ENCODE results near the gene RPS6KB1. TPM values are rescaled to one million over a fixed set of nuclear protein-coding genes. Genes with fewer than 3 reads are reported as not detected.
"Not testable (repeated sequence)": the region's sequence is repeated elsewhere in the genome, so short reads cannot be mapped to it uniquely, and the experiment has no call there.

The RPS6KB1 gene
- polyA plus RNA-seq, 3 donors from 2014 or later, result 10.4 to 24.7 (median 14.5) TPM

DNA sequence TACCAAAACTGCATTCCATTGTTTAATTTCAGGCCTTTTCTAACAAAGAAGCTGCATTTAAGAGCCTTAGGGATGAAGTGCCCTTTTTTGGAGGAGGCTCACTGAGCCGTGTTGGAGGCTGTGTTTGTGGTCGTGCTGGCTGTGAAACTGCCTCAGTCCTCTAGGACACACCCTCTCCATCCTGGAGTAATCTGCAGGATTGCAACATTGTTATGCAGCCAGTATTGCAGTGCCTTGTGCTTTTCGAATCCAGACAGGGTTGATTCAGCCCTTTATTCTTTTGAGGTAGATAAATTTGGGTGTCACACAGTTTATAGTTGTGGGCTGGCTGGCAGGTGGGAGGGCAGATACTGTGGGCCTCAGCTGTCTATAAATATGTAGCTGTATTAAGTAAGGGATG lies 37.8 kb downstream of the RPS6KB1 start:
- peaks cover 11 to 56% (median 31%) of the 10 kb centered on the region in 3 donors for H3K36me3 Mint-ChIP-seq
- H3K4me1 Mint-ChIP-seq; H3K27me3 Mint-ChIP-seq (ENCODE audit: low read depth in 3 of 3); H3K27ac Mint-ChIP-seq; H3K4me3 Mint-ChIP-seq; H3K9me3 Mint-ChIP-seq; DNase-seq: not testable (repeated sequence)

DNA sequence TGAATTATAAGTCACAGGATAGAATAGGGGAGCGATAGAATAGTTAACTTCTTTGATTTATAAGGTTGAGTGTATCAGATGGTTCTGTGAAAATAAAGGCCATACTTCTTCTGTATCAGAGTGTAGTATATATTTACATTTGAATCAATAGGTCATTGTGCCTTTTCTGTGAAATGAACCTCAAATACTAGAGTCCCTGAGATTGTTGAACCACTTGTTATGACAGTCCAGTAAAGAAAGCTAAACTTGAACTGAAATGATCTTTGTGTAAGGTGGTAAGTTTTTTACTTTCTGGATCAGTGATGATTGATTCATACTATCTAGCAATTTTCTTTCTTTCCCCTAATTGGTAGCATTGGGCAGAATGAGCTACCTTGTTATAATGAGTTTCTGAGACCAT lies 40.4 kb downstream of the RPS6KB1 start:
- DNase-seq; H3K9me3 Mint-ChIP-seq; H3K4me3 Mint-ChIP-seq; H3K4me1 Mint-ChIP-seq; H3K27me3 Mint-ChIP-seq (ENCODE audit: low read depth in 3 of 3): not testable (repeated sequence)
- Mint-ChIP-seq H3K27ac (peak overlapping the region in 1 of 6 donors; percentile 1), H3K36me3 (peaks cover 19 to 57% (median 46%) of the 10 kb centered on the region in 3 donors)

DNA sequence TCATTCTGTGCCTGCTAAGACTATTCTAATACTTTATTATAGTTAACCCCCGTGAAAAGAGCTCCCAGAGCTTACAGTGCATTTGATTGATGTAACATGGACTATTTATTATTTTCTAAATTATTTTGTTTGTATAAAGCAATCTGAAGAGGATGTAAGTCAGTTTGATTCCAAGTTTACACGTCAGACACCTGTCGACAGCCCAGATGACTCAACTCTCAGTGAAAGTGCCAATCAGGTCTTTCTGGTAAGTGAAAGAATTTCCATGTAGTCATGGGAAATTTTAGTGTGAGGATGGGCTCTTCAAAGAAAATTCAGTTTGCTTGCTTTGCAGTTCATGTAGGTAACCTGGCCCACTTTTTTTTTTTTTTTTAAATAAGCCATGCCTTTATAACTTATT lies 47.8 kb downstream of the RPS6KB1 start:
- not testable (repeated sequence) for DNase-seq, H3K9me3 Mint-ChIP-seq

DNA sequence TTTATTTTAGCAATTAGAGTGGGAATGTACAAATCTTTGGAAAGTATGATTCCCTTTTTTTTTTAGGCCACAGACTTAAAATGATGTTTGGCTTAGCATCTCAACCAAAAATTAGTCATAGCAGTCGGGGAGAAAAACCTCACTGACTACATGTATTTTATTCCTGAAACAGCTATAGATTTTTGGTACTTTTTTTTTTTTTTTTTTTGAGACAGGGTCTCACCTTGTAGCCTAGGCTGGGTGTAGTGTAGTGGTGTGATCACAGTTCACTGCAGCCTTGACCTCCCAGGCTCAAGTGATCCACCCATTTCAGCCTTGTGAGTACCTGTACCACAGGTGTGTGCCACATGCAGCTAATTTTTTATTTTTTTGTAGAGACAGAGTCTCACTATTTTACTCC lies 48.2 kb downstream of the RPS6KB1 start:
- peaks cover 0 to 2% (median 0%) of the 10 kb centered on the region in 3 donors for H3K27me3 Mint-ChIP-seq (ENCODE audit: low read depth in 3 of 3)
- H3K4me1 Mint-ChIP-seq, result no peaks in the 10 kb centered on the region
- H3K36me3 Mint-ChIP-seq, result peaks cover 21 to 37% (median 30%) of the 10 kb centered on the region in 3 donors
- H3K9me3 Mint-ChIP-seq, result no peaks in the 10 kb centered on the region
- no peak overlapping the region for H3K27ac Mint-ChIP-seq
- no peak for DNase-seq
- no peak overlapping the region for H3K4me3 Mint-ChIP-seq

More for the DNA sequence above, 47.8 kb downstream of the RPS6KB1 start:
- Mint-ChIP-seq H3K27ac (peak overlapping the region in 1 of 6 donors; percentile 35), H3K36me3 (peaks cover 17 to 37% (median 28%) of the 10 kb centered on the region in 3 donors)
- not testable (repeated sequence) for H3K27me3 Mint-ChIP-seq (ENCODE audit: low read depth in 3 of 3); H3K4me3 Mint-ChIP-seq; H3K4me1 Mint-ChIP-seq

DNA sequence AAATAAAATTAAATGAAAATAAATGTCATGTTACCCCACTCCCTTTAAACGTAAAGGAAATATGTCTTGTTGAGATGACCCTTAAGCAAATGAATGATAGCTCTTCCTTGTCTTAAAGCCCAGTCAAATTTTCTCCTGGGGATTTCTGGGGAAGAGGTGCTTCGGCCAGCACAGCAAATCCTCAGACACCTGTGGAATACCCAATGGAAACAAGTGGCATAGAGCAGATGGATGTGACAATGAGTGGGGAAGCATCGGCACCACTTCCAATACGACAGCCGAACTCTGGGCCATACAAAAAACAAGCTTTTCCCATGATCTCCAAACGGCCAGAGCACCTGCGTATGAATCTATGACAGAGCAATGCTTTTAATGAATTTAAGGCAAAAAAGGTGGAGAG lies 53.5 kb downstream of the RPS6KB1 start:
- not testable (repeated sequence) for H3K27me3 Mint-ChIP-seq (ENCODE audit: low read depth in 3 of 3); DNase-seq; H3K4me3 Mint-ChIP-seq; H3K9me3 Mint-ChIP-seq; H3K27ac Mint-ChIP-seq; H3K4me1 Mint-ChIP-seq
- H3K36me3 Mint-ChIP-seq, result peaks cover 17 to 43% (median 21%) of the 10 kb centered on the region in 3 donors

DNA sequence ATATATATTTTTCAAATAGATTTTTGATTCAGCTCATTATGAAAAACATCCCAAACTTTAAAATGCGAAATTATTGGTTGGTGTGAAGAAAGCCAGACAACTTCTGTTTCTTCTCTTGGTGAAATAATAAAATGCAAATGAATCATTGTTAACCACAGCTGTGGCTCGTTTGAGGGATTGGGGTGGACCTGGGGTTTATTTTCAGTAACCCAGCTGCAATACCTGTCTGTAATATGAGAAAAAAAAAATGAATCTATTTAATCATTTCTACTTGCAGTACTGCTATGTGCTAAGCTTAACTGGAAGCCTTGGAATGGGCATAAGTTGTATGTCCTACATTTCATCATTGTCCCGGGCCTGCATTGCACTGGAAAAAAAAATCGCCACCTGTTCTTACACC lies 54.4 kb downstream of the RPS6KB1 start:
- not testable (repeated sequence) for H3K4me3 Mint-ChIP-seq; H3K4me1 Mint-ChIP-seq; H3K9me3 Mint-ChIP-seq; H3K27ac Mint-ChIP-seq; DNase-seq; H3K27me3 Mint-ChIP-seq (ENCODE audit: low read depth in 3 of 3)
- peaks cover 14 to 46% (median 21%) of the 10 kb centered on the region in 3 donors for H3K36me3 Mint-ChIP-seq

DNA sequence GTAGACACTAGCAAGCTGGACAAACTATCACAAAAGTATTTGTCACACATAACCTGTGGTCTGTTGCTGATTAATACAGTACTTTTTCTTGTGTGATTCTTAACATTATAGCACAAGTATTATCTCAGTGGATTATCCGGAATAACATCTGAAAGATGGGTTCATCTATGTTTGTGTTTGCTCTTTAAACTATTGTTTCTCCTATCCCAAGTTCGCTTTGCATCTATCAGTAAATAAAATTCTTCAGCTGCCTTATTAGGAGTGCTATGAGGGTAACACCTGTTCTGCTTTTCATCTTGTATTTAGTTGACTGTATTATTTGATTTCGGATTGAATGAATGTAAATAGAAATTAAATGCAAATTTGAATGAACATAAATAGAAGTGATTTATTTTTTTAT lies 57.1 kb downstream of the RPS6KB1 start:
- Mint-ChIP-seq H3K27ac (no peak overlapping the region), H3K36me3 (peaks cover 12 to 44% (median 15%) of the 10 kb centered on the region in 3 donors), H3K9me3 (no peaks in the 10 kb centered on the region), H3K4me1 (peaks cover 0 to 5% of the 10 kb centered on the region in 2 donors), H3K27me3 (ENCODE audit: low read depth in 3 of 3) (no peaks in the 10 kb centered on the region), H3K4me3 (no peak overlapping the region)
- no peak for DNase-seq

DNA sequence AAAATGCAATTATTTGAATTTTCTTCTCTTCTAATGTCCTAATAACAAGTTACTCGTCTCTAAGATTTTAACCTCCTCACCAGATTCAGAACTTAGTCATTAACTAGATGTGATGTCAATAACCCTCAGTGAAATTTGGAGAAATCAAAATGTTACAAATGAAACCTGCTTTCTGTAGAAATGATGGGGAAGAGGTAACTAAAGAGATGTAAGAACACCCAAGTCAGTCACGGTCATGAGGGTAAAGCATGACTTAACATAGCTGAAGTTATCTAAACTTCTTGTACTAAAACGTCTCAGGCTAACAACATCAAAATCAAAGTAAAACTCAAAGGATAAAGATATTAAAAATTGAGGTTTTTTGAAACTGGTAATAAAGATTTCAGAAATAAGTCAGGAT lies 61.9 kb downstream of the RPS6KB1 start:
- H3K27ac Mint-ChIP-seq, result no peak overlapping the region
- H3K4me3 Mint-ChIP-seq, result no peak overlapping the region
- peaks cover 6 to 14% of the 10 kb centered on the region in 2 donors for H3K4me1 Mint-ChIP-seq
- H3K9me3 Mint-ChIP-seq, result no peaks in the 10 kb centered on the region
- no peaks in the 10 kb centered on the region for H3K27me3 Mint-ChIP-seq (ENCODE audit: low read depth in 3 of 3)
- peaks cover 0 to 47% (median 9%) of the 10 kb centered on the region in 3 donors for H3K36me3 Mint-ChIP-seq
- no peak for DNase-seq

DNA sequence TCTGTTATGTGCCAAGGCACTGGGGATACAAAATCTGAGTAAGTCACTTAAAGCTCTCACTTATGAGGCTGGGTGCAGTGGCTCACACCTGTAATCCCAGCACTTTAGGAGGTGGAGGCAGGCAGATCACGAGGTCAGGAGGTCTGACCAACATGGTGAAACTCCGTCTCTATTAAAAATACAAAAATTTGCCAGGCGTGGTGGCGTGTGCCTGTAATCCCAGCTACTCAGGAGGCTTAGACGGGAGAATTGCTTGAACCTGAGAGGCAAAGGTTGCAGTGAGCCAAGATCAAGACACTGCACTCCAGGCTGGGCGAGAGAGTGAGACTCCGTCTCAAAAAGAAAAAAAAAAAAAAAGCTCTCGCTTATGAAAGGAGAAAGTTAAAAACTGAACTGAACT lies 66.7 kb downstream of the RPS6KB1 start:
- Mint-ChIP-seq H3K36me3 (peaks cover 0 to 30% (median 9%) of the 10 kb centered on the region in 3 donors), H3K4me1 (peaks cover 24 to 38% of the 10 kb centered on the region in 2 donors)
- H3K9me3 Mint-ChIP-seq; DNase-seq; H3K27me3 Mint-ChIP-seq (ENCODE audit: low read depth in 3 of 3); H3K4me3 Mint-ChIP-seq; H3K27ac Mint-ChIP-seq: not testable (repeated sequence)

DNA sequence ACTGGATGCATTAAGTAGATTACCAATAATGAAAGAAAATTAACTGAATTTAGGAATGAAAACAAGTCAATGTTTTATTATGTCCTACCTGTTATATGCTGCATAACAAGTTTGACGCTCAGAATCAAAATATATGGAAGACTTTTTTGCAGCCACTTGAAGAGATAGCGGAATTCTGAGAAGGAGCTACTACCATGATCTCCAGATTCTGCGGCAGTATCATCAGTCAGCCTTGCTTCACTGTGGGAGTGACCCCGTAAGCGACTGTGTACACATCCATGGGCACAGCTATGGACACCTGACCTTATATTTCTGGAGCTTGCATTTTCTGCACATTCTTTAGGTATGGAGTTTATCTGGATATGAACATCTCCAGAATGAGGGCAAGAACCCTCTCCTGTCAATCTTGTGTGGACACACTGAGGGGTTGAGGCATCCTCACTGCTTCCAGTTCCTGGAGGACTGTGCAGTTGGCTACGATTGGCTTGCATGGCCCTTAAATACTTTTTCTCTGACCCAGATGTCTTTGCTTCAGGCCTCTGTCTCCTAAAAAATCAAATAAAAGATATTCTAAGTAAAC lies 69.9 kb downstream of the RPS6KB1 start:
- Mint-ChIP-seq H3K27me3 (ENCODE audit: low read depth in 3 of 3) (peaks cover 4 to 12% (median 11%) of the 10 kb centered on the region in 3 donors), H3K27ac (peak overlapping the region; percentile 64 to 100 (median 97)), H3K4me1 (peaks cover 31 to 45% of the 10 kb centered on the region in 2 donors), H3K9me3 (no peaks in the 10 kb centered on the region), H3K4me3 (peak overlapping the region; percentile 87 to 98 (median 90)), H3K36me3 (peaks cover 0 to 9% (median 8%) of the 10 kb centered on the region in 3 donors)
- DNase-seq, result no peak

DNA sequence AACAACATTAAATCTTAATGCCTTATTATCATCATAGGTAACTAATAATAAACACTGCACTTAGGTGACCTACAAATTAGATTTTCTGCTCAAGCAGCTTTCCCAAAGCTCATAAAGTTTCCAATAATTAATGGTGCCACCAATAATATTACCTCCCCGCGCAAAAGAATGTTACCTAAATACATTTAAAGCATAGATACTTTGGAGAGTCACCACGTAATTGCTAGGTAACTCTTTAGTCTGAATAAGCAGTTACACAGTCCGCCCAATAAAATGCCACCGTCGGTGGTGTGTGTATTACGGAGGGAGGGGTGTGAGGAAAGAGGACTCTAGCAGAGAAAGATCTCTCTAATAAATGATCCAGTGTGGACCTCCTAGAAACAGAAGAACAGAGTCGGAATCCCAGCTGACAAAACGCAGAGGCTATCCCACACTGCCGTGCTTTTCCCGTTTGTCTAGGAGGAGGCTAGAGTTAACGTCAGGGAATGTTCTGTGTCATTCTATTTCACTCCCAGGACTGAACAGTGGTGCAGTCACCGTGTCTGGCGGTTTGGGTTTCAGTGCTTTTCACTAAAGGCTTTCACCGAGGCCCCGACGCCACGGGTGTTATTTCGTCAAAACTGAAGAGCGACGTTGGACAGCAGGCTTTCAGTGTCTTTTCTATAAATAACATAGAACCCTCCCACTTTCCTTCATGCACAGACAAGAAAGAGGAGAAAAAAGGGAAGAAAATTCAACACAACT lies 71.0 kb downstream of the RPS6KB1 start:
- no peaks in the 10 kb centered on the region for H3K9me3 Mint-ChIP-seq
- H3K4me3 Mint-ChIP-seq, result peak overlapping the region; percentile 87 to 98 (median 90)
- H3K36me3 Mint-ChIP-seq, result peaks cover 0 to 7% (median 4%) of the 10 kb centered on the region in 3 donors
- H3K27me3 Mint-ChIP-seq (ENCODE audit: low read depth in 3 of 3), result peaks cover 4 to 12% (median 11%) of the 10 kb centered on the region in 3 donors
- DNase-seq, result no peak
- H3K4me1 Mint-ChIP-seq, result peaks cover 29 to 40% of the 10 kb centered on the region in 2 donors
- H3K27ac Mint-ChIP-seq, result peak overlapping the region; percentile 93 to 100 (median 98)

DNA sequence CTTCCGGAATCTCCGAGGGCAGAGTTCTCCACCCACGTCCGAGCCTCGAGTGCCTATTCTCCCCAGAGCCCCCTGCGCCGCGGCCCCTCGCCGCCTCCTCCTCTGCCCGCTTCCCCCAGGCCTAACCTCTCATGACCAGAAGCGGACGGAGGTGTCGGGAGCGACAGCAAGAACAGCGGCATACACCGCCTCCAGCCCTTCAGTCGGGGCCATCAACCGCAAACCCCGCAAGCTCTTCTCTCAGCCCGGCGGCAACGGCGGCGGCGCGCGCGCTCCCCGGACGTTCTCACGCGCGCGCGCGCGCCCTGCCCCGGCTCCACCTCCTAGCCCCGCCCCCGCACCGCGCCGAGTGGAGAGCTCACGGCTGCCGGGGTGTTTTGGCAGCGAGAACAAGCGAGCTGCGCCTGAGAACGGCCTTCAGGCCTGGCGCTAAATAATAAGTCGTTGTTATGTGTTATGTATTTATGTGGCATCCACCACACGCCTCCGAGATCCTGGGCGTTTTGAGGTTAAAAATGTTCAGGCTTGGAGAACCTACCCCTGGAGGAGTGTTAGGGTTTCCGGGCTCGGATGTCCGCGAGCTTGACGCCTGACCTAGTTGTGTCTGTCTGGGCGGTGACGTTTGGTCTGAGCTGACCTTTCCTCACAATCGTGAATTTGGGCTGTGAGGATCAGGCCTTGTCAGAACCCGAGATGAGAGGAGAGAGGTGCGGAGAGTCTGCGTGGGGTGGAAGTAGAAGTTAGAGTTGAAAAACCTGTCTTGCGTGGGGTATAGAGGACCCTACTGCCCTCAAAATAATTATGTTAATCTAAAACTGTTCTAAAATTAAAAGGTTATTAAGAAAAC lies 71.8 kb downstream of the RPS6KB1 start, which contains the start of gene RNFT1:
Gene RNFT1 (minus strand): TSS at position 259 of the 847 bp plus-strand sequence. CDS start 77 bp downstream, at position 182.
- H3K4me3 Mint-ChIP-seq, result peak within 1 kb of the TSS; percentile 87 to 98 (median 90)
- peaks cover 0 to 3% (median 0%) of the 10 kb centered on the region in 3 donors for H3K36me3 Mint-ChIP-seq
- H3K9me3 Mint-ChIP-seq, result no peaks in the 10 kb centered on the region
- H3K27ac Mint-ChIP-seq, result peak within 1 kb of the TSS; percentile 93 to 100 (median 99)
- H3K4me1 Mint-ChIP-seq, result peaks cover 25 to 32% of the 10 kb centered on the region in 2 donors
- DNase-seq, result peak; percentile 84 to 89 (median 88)
- H3K27me3 Mint-ChIP-seq (ENCODE audit: low read depth in 3 of 3), result peaks cover 6 to 12% (median 11%) of the 10 kb centered on the region in 3 donors

DNA sequence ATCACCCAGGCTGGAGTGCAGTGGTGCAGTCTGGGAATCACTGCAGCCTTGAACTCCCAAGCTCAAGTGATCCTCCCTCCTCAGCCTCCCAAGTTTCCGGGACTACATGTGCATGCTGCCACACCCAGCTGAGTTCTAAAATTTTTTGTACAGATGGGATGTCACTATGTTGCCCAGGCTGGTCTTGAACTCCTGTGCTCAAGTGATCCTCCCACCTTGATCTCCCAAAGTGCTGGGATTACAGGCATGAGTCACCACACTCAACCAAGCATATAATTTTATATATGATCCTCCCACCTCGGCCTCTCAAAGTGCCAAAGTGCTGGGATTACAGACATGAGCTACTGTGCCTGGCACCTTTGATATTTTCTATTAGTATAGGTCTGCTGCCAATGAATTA lies 78.8 kb downstream of the RPS6KB1 start:
- H3K27me3 Mint-ChIP-seq (ENCODE audit: low read depth in 3 of 3); H3K4me1 Mint-ChIP-seq; H3K36me3 Mint-ChIP-seq; H3K27ac Mint-ChIP-seq; H3K4me3 Mint-ChIP-seq; DNase-seq; H3K9me3 Mint-ChIP-seq: not testable (repeated sequence)
